Endothelial cell of umbilical vein (primary cell): ENCODE results near the gene NDUFA8. TPM values are rescaled to one million over a fixed set of nuclear protein-coding genes. Genes with fewer than 3 reads are reported as not detected.

ENCODE experiments used
- BruUV-seq: library from RNA; stranded (reverse); fragments of 400-500 nt; replicated peaks from 2 replicates; lab custom pipeline; 2021; lab: Mats Ljungman, UMichigan
- CTCF ChIA-PET: fragments of 300-600, 350-600 bp; sonication (Branson Sonifier 250); formaldehyde crosslinking; loops from one replicate; lab custom pipeline; 2021; ENCODE audit warnings: antibody characterized with exemption, inconsistent platforms; lab: Charles Lee
- POLR2A ChIA-PET: fragments of 300-600, 350-600 bp; sonication (Branson Sonifier 250); formaldehyde crosslinking; loops from one replicate; lab custom pipeline; 2021; ENCODE audit warnings: antibody characterized with exemption, inconsistent platforms; lab: Charles Lee
- DNase-seq: peaks from one replicate; pipeline ENCODE4 v3.0.0-alpha.2; 2011; ENCODE audit warnings: low read depth, low spot score
- FAIRE-seq: peaks from 2 replicates; lab custom pipeline; 2011; peaks lifted over from hg19 to GRCh38; lab: Jason Lieb, UNC
- H2AFZ ChIP-seq: 2 replicates; pipeline ENCODE4 v1.6.0; 2012; ENCODE audit warnings: low read depth, low read length, control low read depth, inconsistent platforms
- H3K27ac ChIP-seq: 2 replicates; pipeline ENCODE4 v1.5.1; 2011; ENCODE audit warnings: low read depth, mild to moderate bottlenecking, control low read depth, low read length, moderate library complexity; ENCODE audit not compliant: insufficient read depth
- H3K27me3 ChIP-seq, 2 experiments: 2 replicates each; pipeline versions ENCODE4 v1.6.0 to v1.6.1; 2011; ENCODE audit warnings: low read length in 2 of 2, mixed read lengths in 1 of 2; ENCODE audit not compliant: control insufficient read depth in 2 of 2, insufficient read depth in 2 of 2
- H3K36me3 ChIP-seq, 2 experiments: 2 replicates in 1 of 2; 3 replicates in 1 of 2; pipeline ENCODE4 v1.5.1; 2011; ENCODE audit warnings: low read length in 2 of 2, mild to moderate bottlenecking in 1 of 2, moderate library complexity in 1 of 2; ENCODE audit not compliant: control insufficient read depth in 2 of 2, insufficient read depth in 2 of 2; ENCODE audit errors: extremely low read depth in 1 of 2
- H3K4me1 ChIP-seq: 3 replicates; pipeline ENCODE4 v1.5.1; 2011; ENCODE audit warnings: mild to moderate bottlenecking, low read length; ENCODE audit not compliant: control insufficient read depth, insufficient read depth; ENCODE audit errors: extremely low read depth
- H3K4me2 ChIP-seq: 2 replicates; pipeline ENCODE4 v1.6.1; 2011; ENCODE audit warnings: low read length, control low read depth, mixed read lengths; ENCODE audit not compliant: insufficient read depth
- H3K4me3 ChIP-seq, 3 experiments: fragments of 200-600 bp in 1 of 3; sonication (generic), shearing (Covaris generic) in 1 of 3; replicated peaks in 1 of 3; 2 replicates each; pipeline ENCODE4 v1.5.1; 2011 to 2016; ENCODE audit warnings: control low read depth in 3 of 3, low read length in 3 of 3, mild to moderate bottlenecking in 2 of 3, inconsistent platforms in 1 of 3, low read depth in 1 of 3, moderate library complexity in 1 of 3; ENCODE audit not compliant: insufficient read depth in 1 of 3
- H3K79me2 ChIP-seq: 2 replicates; pipeline ENCODE4 v1.6.0; 2012; ENCODE audit warnings: low read length, inconsistent platforms; ENCODE audit not compliant: control insufficient read depth, insufficient read depth
- H3K9ac ChIP-seq: replicated peaks from 2 replicates; pipeline ENCODE3; 2011; ENCODE audit warnings: low read length, control low read depth; ENCODE audit not compliant: insufficient read depth; ENCODE audit errors: extremely low read depth
- H3K9me1 ChIP-seq: replicated peaks from 3 replicates; pipeline ENCODE4 v1.6.0; 2011; ENCODE audit warnings: mild to moderate bottlenecking, low read length; ENCODE audit not compliant: control insufficient read depth, insufficient read depth; ENCODE audit errors: extremely low read depth
- H3K9me3 ChIP-seq: replicated peaks from 2 replicates; pipeline ENCODE4 v1.5.1; 2012; ENCODE audit warnings: low read length, inconsistent platforms; ENCODE audit not compliant: control insufficient read depth, insufficient read depth
- H4K20me1 ChIP-seq: replicated peaks from 2 replicates; pipeline ENCODE3; 2011; ENCODE audit warnings: mild to moderate bottlenecking, low read length; ENCODE audit not compliant: control insufficient read depth, insufficient read depth; ENCODE audit errors: extremely low read depth
- CTCF ChIP-seq, 2 donors: IDR thresholded peaks; 1 replicate in 1 of 2; 2 replicates in 1 of 2; pipeline ENCODE4 v1.5.1; 2011; ENCODE audit warnings: low read length in 2 of 2, mild to moderate bottlenecking in 2 of 2, moderate library complexity in 2 of 2, control low read depth in 1 of 2, inconsistent platforms in 1 of 2, low read depth in 1 of 2; ENCODE audit not compliant: insufficient read depth in 1 of 2; ENCODE audit errors: extremely low read depth in 1 of 2
- EZH2 ChIP-seq: IDR thresholded peaks from 2 replicates; pipeline ENCODE4 v1.6.1; 2012; ENCODE audit warnings: borderline replicate concordance, low read depth, mild to moderate bottlenecking, moderate library complexity, low read length, inconsistent platforms; ENCODE audit not compliant: severe bottlenecking
- FOS ChIP-seq: IDR thresholded peaks from 2 replicates; pipeline ENCODE4 v1.6.1; 2011; ENCODE audit warnings: mild to moderate bottlenecking, low read length, moderate library complexity, borderline replicate concordance; ENCODE audit not compliant: insufficient read depth
- GATA2 ChIP-seq: IDR thresholded peaks from 2 replicates; pipeline ENCODE4 v1.7.0; 2011; ENCODE audit warnings: low read depth, mild to moderate bottlenecking, moderate library complexity, mixed read lengths, low read length; ENCODE audit not compliant: insufficient read length, insufficient read depth
- JUN ChIP-seq: IDR thresholded peaks from 2 replicates; pipeline ENCODE4 v1.6.1; 2011; ENCODE audit warnings: borderline replicate concordance, low read depth; ENCODE audit not compliant: insufficient read length, insufficient read depth
- MAX ChIP-seq: IDR thresholded peaks from 2 replicates; pipeline ENCODE4 v1.6.1; 2011; ENCODE audit not compliant: insufficient read depth, insufficient read length
- MYC ChIP-seq: IDR thresholded peaks from one replicate; pipeline ENCODE4 v1.6.1; 2011; ENCODE audit warnings: mild to moderate bottlenecking, low read depth, low read length
- POLR2A ChIP-seq: IDR thresholded peaks from 2 replicates; pipeline ENCODE4 v1.6.1; 2012; ENCODE audit warnings: low read depth, mild to moderate bottlenecking, control low read depth, low read length
- POLR2AphosphoS5 ChIP-seq: IDR thresholded peaks from 2 replicates; pipeline ENCODE4 v1.6.1; 2012; ENCODE audit warnings: low read depth, mild to moderate bottlenecking, control low read depth, low read length, moderate library complexity; ENCODE audit not compliant: insufficient read depth
- dilution Hi-C: fragments of 300-500 bp; cut with MboI; formaldehyde crosslinking; loops from one replicate; pipeline ENCODE4 v1.15.0; 2019; ENCODE audit warnings: low sequenced_read_pairs; ENCODE audit not compliant: extremely low pct_ligation_motif_present
- intact Hi-C: fragments of 100-400 bp; cut with micrococcal nuclease; formaldehyde crosslinking; loops from one replicate; pipeline ENCODE4 v1.10.0; 2022
- polyA plus RNA-seq, 4 experiments: library from polyadenylated mRNA; depleted of rRNA in 3 of 4; stranded (reverse) in 3 of 4; unstranded in 1 of 4; fragments of >200 nt; gene quantifications; 2 replicates each; pipeline versions ENCODE4 v1.2.1 to v1.2.3, GENCODE V29; 2011 to 2012; ENCODE audit warnings: missing spikeins in 1 of 4
- total RNA-seq: library from RNA; stranded (reverse); gene quantifications from 2 replicates; pipeline ENCODE4 v1.2.3, GENCODE V29; 2021

The NDUFA8 gene
- total and polyA plus RNA-seq, 2 donors (not counting 3 experiments of a cell fraction or from before 2014, with no cell fraction given): 68.2 to 100 TPM

GRCh38 chr9:122128969-122129343, 30.6 kb downstream of the NDUFA8 start:
- Histone ChIP-seq H2AFZ (no peak overlapping the region), H3K27me3 (no peaks in the 10 kb centered on the region), H4K20me1 (no peaks in the 10 kb centered on the region), H3K27ac (no peak overlapping the region), H3K4me3 (no peak overlapping the region), H3K36me3 (no peaks in the 10 kb centered on the region), H3K4me1 (peaks cover 30% of the 10 kb centered on the region), H3K79me2 (no peaks in the 10 kb centered on the region), H3K9ac (no peak overlapping the region), H3K9me1 (no peaks in the 10 kb centered on the region), H3K9me3 (no peaks in the 10 kb centered on the region), H3K4me2 (no peak overlapping the region)
- FAIRE-seq (no peak), DNase-seq (no peak)
- ChIA-PET POLR2A (no interaction called here), CTCF (interaction anchor here (1.4 to 14.3 kb wide), 4 partner anchors 15 to 325 kb away, joined by 3 to 576 read pairs (median 21); no protein-coding TSS in a partner anchor)
- intact Hi-C loops: loop anchor here (2.0 kb wide), 1 partner anchor 40 kb away; no protein-coding TSS in a partner anchor
- BruUV-seq: no TSS peak
- TF ChIP-seq MAX: no peak
- TF ChIP-seq EZH2: no peak
- no peak for TF ChIP-seq MYC
- no peak for TF ChIP-seq FOS
- TF ChIP-seq GATA2: no peak
- no peak for TF ChIP-seq POLR2AphosphoS5
- TF ChIP-seq JUN: no peak
- TF ChIP-seq POLR2A: no peak
- no peak for TF ChIP-seq CTCF (IDR thresholded peaks at IDR 0.05; ENCODE audit: extremely low read depth in 1 of 2, insufficient read depth in 1 of 2, low read depth in 1 of 2, low read length in 2 of 2)
- dilution Hi-C loops: no loop called here
